Activated T-cell treated with anti-CD3 and anti-CD28 coated beads, Interleukin-2, amount 50 U/mL, for 1 hour (primary cell): Measurements from ENCODE around the gene THY1.
A peak's percentile ranks its signal among the peaks of the same experiment; 100 is the strongest.

Source experiments
- DNase-seq: peaks from one replicate; pipeline ENCODE4 v3.0.0-alpha.2; 2020

Gene THY1

DNA sequence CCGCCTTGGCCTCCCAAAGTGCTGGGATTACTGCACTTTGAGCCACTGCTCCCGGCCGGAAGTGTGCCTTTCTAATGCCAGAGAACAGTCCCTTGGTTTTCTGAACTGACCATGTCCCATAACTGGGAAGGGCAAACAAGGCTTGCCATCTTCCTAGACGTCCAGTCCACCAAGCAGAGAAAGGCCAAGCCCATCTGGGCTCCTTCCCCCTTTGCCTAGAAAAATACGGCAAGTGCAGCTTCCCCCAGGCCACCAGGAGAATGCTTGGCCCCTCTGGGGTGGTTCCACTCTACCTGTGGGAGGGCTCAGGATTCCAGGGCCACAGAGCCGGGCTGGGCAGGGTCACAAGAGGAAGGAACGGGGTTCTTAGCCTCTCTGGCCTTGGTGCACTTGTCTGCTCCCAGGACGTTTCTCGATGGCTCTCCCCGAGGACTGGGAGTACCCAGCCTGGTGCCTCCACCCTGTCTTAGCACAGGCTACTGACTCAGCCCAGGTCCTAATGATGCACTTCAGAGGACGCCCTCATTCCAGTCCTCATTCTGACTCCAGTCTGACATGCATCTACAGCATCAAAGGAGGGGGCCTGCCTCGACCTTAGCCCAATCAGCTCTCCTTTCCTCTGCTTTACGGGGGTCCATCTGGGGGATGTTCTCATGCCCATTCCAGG, 42.7 kb downstream of the THY1 start:
- no peak for DNase-seq

DNA sequence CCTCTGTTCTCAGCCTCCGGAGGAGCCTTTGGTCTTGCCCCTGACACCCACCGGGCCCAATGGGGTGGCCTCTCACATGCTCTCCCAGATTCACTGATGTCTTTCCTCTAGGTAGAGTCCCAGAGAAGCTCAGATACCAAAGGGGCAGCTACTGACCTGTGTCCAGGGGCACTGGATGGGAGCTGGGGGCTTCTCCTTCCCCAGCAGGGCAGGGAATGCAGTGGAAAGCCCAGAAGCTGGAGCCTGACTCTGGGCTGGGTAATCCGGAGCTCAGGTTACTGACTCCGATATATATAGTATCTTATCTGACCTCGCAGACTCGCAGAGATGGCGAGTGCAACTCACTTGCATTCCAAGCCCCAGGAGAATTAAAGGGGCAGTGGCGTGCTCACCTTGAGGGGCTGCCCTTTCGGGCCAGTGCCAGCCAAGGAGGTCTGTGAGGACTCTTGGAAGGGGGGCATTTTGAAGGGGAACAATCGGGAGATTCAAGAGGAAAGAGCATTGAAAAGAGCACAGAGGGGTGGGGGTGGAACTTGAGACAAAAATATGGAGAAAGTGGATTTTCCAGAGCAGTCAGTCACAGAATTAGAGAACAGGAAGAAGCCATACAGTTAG, 44.0 kb downstream of the THY1 start:
- no peak for DNase-seq

DNA sequence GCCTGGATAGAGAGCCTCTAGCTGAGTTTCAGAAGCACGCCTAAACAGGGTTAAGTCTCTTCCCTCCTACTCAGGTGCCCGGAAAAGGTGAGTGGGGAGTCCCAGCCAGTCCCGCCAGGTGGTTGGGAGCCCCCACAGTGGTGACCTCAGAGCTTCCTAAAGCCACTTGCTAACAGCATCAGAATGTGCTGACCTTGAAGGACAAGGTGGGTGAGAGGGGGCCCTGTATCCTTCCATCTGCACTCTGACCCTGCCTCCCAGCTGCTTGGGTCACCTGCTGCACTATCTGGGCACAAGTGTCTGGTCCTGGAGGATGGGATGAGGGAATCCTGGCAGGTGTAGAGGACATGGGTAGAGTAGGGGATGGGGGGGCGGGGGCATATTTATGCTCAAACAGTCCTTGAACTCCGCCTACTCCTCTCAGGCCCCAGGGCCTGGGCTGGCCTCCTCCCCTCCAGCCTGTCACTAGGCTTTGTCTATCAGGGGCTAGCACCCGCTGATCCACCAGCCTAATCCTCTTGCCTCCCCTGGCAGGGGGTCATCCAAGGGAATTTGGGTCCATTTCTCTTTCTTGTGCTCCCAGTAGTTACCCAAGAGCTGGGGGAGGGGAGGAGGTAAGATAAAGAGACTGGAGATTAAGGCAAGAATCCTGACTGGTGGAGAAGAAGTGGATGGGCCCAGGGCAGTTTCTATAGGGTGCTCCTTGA, 44.9 kb downstream of the THY1 start:
- DNase-seq: no peak

DNA sequence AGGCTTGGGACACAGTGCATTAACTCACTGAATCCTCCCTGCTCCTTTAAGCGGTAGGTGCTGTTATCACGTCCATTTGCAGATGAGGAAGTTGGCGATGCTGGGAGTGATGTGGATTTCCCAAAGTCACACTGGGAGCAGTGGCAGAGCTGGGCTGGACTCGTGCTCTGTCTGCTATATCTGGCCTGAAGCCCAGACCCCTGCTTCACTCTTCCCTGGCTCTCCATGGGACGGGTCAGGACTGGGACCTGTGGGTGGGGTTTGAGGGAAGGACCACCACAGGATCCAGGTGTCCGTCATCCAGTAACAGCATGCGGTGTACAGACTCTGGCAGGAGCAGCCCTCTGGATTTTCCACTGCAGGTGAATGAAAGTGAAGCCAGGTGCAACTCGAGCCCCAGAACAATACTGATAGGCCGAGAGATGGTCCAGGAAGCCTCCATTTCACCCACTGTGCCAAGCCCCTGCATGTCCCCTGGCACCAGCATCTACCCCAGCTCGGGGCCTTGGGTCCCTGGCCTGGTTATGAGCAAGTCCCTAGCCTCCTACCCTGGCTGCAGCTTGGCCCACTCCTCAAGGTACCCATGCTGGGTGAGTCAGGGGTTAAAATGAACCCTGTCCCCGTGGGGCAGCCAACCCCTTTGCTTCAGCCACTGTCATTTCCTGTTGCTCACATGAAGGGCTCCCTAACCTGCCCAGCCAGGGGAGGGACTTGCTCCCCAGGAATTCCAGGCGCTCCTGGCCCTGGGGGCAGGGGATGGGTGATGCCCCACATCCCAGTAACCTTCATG, 45.7 kb downstream of the THY1 start:
- no peak for DNase-seq

DNA sequence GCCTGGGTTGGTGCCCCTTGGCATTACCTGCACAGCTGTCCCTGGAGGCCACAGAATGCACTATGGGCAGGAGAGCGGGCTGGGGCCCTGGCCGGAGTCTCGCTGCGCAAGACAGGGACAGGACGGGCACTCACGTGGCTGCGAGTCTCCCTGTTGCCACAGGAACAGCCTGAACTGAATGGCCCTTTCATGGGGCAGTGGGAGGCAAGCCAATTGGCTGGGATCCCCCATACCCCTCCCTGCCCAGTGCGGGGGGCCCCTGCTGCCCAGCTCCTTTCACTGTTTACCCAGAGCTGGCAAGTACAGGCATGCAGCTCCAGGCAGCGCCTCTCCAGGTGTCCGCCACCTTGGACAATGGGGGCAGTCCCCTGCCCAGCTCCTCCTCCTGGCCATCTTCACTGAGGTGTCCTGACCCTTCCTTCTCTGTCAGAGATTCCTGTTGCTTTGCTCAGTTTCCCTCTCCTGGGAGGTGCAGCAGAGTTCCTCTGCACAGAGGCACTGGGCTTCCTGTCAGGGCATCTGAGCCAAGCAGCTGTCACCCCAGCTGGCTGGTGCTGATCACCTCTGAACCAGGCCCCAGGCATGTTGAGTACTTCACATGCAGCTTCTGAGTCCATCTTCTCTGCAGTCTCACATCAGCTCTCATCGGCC, 46.6 kb downstream of the THY1 start:
- no peak for DNase-seq

DNA sequence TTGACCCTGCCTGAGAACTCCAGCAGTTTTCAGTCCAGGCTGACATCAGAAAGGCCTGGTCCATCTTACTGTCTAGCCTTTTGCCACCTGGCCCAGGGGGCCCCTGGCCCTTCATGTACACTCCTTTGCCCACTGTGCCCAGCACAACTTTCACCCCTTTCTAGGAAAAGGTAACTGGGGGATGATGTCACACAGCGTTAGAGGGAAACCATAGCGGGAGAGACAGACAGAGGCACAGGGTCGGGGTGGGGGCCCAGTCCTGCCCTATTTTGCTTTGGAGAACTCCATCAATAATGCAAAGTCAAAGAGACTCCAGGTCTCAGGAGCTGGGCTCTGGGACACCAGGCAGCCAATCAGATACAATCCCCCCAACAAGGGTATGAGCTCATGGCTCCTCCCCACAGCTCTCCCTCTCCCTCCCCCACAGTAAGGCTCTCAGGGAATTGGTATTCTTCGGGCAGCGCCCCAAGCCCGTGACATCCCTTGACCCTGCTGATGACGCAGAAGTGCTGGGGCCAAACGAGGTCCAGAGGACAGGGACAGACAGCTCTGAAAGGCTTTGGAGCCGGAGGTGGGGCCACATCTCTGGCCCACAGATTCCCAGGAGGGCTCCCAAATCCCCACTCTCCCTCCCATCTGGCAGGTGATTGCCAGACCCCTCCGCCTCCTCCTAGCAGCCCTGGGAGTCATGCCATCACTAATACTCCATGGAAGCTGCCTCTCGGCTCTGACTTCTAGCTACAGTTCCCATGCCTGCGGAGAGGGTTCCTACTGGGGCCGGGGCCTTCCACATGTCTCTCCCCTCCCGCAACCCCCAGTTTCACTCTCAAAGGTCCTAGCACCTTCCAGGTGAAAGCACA, 47.4 kb downstream of the THY1 start:
- DNase-seq: no peak

DNA sequence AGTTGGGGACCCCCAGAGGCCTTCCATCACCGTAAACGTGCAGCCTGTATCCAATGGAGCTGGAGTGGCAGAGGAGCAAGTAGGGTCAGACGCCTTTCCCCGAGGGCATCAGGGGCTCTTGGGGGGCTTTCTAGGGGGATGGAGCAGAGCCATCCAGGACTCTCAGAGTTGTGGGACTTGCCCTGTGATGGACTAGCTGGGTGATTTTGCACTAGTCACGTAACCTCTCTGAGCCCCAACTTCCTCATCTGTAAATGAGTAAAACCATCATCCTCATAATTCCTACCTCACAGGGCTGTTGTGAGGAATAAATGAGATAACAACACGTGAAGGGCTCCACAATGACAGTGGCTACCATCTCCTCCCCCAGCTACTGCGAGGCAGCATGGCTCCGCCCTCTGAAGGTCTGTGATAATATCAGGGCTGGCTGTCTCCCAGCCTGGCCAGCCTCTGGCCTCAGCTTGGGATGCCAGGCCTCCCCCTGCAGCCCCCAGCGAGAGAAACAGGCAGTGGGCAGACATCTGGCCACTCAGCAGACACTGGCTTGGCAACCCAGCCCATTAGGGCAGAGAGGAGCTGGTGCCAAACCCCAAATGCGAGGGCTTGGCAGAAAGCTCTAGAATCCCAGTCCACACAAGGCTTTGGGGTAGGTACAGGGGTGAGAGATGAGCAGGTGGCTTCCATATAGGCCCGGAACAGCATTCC, 48.2 kb downstream of the THY1 start:
- DNase-seq: no peak

DNA sequence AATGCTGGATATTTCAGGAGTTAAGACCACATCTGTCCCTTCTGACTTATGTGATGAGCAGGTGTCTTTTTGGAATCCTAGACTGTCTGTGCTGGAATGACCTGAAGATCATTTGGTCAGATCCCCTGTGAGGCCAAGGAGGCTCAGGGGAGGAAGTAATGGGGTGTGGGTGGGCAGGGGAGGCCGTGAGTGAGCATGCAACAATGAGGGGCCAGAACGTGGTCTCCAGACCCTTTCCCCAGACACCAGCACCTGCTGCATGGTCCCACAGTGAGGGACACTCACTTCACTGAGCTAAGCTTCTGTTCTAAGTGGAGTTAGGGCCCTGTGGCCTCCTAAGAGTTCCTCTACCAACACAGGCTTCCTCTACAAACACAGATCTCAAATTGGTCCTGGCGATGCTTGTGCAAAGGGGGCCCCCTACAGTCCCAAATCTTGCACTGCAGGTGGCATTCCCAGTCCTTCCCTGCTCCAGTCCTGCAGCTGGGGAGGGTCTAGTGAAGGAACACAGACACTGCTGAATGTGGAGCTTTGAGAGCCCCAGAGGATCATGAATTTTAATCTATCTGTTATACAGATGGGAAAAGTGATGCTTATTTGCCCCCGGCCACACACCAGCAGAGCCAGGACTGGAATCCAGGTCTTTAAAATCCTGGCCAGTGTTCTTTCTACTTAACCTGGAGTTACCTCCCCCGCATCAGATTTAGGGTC, 48.9 kb downstream of the THY1 start:
- peak; percentile 53 for DNase-seq

DNA sequence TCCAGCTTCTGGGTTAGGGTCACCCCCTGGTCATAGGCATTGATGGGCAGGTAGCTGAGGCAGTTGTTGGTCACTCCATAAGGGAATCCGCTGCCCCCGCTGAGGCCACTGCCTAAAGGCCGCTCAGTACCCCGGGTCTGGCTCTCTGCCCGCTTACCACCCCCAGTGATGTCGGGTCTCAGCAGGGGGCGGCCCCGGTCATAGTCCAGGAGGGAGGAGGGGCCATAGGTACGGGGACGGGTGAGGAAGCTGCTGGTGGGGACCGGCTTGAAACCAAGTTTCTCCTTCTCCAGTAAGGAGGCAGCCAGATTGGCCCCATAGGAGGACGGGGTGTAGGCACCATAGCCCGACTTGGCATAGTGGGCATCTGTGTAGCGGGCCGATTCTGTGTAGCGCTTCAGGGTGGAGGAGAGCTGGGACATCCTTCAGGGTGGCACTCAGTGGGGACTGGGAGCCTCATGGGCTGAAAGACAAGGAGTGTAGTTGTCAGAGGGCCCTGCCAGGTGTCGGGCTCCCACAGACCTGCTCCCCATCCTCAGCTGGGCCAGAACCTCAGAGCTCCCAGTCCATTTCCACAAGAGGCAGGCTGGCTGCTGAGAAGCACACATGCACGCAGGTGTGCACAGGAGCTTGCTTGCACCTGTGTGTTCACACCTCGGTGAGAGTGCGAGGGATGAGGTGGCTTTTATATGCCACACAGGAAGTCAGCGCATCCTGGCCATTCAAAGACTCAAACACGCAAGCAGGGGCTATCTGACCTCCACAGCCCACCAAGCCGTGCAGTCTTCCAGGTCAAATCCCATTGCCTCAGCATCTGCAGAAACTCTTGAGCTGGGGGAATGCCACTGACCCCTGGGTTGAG, 49.7 kb downstream of the THY1 start:
- no peak for DNase-seq

DNA sequence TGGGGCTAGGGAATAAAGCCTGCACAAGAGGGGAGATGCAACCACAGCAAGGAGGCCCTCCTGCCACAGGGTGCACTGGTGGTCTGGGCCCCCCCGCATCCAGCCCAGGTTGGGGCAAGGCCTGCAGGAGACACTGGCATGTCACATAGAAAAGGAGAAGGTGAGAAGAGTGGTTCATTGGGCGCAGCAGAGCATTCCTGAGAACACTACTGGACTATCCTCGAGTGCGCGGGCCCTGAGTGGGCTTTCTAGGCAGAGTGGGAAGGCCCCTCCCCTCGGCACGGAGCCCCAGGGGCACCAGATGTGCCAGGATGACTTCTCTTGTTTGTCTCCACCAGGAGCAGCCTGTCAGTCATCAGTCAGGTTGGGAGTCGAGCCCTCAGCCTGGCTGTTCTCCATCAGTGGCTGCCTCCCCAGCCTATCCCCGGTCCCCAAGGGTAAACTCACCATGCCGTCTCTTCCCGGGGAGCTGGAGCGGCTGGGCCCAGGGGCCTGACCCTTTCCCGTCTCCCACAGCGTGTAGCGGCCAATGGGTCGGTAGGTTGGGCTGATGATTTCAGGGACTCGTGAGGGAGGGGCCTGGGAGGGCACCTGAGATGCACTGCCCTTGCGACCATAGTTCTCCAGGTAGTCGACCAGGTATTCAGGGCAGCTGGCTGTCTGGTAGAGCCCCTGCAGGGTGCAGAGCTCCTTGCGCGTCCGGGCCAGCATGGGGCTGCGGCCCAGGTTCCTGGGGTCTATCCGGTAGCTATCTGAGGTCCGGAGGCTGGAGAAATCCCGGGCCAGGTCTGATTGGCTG, 50.5 kb downstream of the THY1 start:
- no peak for DNase-seq

DNA sequence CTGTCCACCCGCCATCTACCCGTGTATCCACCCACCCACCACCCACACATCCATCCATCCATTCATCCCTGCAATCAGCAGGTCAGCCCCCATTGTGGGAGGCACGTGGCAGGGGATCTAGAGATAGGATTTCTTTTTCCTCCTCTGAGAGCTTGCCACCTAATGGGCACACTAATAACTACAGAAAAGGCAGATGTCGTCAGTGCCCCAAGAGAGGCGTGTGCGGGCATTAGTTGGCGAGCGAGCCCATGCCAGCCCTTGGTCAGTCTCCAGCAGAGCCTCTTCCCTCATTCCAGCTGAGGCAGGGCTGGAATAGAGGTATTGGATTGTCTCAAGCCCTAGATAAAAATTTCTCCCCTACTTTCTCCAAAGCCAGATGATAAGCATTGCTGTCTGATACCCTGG, 51.2 kb downstream of the THY1 start:
- DNase-seq: no peak

DNA sequence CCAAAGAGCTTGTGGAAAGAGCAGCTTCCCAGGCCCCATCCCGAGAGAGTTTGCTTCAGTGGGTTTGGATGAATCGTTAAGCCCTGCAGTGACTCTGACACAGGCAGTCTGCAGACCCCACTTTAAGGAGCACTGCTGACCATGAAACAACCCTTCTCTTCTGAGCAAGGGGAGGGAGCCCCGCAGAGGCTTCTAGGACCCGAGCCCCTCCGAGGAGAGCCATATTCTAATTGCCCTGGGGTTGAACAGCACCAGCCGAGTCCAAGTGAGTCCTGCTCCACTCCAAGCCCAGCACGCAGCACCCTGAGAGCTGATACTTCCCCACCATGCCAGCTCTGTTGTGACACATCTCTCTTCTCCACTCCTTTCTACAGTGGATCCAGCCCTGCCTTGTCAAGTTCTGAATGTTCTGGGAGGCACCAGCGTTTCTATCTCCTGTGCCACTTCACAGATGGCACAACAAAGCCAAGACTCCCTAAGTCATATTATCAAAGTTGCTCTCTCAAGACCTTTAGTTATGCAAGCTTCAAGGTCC, 51.8 kb downstream of the THY1 start:
- no peak for DNase-seq

DNA sequence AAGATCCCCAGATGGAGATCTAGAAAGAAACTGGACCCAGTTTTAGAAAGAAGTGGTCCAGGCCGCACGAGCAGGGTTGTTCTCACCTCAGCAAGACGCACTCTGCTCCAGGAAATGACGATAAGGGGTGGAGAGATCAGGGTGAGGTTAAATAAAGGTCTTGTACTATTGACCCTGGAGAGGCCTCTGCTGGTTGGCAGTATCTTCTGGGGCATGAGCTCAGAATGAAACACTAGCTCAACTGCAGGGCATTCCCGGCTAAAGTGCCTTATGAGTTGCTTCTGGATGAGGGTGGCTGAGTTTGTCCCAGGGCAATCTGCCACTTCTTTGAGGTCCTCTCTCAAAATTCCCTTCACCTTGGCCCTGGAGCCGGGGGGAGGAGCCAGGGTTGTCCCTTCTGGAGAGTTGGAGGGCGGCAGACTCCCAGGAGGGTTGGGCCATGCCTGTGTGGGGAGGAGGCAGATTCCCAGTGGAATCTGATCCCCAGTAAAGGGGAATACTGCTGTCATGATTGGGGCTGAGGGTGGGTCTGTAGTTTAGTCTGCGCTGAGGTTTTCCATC, 52.4 kb downstream of the THY1 start:
- DNase-seq: no peak

DNA sequence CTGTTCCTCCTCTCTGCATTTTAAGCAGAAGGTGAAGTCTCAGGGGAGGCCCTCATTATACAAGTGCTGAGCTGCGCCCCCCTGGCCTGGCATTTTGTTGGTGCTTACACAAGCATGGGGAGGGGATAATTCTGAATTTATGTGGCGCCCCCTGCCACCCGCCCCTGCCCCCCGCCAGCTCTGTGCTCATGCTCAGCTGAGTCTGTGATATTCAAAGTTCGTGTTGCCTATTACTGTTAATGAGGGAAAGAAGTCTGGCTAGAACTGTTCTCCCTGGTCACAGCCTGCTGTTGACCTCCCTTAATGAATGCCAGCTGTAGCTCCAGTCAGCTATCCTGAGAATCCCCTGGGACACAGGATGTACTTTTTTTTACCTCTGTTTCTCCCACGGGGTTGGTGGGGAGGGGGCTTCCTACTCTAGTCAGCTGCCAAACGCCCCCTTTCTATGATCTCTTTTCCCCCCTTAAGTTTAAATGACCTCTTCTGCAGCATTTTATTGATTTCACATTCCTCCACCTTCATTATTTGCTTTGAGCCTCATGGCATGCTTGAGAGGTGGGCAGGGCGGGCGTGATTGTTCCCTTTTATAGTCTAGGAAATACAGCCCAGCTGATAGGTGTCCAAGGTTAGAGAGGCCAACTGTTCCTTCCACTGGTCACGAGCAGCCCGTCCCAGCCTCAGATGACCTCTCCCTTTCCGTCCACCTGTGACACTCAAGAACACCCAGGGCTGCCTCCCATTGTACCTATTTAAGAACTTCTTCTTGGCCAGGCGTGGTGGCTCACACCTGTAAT, 53.6 kb downstream of the THY1 start:
- DNase-seq: no peak

DNA sequence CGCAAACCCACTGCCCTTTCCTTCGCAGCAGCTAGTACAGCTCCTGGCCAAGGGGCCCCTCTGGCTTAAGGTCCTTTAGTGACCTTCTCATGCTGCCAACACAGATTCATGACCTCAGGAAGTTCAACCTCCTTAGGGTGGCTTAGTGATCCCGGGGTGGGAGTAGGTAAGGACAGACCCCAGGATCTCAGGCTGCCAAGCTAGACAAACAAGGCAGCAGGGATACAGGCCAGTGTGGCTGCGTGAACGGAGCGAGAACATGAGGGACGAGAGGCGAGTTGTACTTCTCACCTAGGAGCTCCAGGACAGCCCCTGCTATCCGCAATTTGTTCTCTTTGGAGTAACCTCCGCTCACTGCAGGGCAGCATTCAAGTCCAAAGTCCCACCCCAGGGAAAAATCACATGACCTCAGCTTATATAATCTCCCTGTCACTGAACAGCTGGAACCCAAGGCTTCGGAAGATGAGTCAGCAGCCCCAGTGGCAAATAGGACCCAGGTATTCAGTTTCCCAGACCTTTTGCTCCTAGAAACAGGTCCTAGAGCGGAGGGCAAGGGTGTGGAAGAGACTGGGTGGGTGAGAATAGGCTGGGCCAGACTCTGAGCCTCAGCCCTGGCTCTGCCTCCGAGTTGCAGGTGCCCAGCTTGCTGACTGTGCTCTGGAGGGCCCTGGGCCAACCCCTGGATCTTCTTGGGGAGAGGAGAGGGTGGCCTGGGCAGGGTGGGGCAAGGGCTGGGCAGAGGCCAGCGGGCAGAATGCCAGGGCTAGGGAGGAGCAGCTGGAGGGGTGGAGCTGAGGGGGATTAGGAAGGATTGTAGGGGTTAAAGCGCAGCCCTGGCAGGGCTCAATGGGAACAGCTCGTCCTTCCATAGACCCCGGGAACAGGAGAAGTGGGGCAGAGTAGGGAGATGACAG, 54.6 kb downstream of the THY1 start:
- no peak for DNase-seq

DNA sequence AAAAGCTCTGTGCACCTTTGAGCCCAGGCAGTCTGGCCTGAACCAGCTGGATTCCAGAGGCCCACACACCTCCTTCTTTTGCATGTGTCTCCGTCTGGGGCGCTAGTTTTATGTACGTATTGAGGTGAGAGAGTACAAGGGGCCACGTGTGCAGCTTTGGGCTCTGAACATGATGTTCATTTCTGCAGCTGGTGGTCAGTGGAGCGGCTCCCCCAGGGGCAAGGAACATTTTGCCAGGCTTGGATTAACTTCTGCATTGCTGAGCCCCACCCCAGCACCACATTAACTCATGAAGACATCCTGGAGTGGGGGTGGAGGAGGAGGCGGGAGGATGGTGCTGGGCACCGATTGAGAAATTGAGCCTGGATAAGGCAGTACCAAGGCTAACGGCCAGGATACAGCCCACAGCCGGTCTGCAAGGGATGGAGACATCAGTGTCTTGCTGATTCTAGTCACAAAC, 55.3 kb downstream of the THY1 start:
- no peak for DNase-seq
